ENCODE measurements around the gene TANK.

DNA sequence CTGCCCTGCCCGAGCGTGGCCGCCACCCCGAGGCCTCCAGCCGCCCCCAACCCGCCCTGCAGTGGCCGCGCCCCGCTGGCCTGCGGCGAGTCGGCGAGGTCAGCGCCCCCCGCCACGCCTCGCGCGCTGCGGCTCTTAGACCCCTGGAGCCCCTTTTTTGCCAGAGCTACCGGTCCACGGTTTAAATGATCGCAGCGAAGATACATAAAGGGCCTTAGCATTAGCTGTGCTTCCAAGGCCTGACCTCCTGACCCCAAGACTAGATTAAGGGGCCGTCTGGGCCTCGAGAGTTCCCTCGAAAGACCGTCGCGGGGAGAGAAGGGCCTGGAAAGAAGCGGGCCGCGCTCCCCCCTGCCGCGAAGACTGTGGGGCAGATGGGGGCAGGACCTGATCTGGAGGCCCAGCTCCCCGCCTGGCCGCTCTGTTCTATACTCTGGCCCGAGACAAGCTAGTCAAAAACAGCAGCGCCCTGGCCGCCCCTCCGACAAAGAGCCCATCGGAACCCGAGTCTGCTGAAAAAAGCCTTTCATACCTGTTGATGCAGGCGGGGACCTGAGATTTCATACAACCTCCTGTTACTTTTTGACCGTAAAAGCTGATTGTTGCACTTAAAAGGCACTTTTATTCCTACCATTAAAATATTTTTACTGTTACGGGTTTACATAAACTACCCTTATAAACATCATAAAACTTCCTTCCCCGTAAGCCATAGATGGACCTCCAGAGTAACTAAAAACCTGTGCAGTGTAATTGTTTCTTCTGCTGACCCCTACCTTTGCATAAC, 79.3 kb downstream of the TANK start:
- TF ChIP-seq, protein P1, sequence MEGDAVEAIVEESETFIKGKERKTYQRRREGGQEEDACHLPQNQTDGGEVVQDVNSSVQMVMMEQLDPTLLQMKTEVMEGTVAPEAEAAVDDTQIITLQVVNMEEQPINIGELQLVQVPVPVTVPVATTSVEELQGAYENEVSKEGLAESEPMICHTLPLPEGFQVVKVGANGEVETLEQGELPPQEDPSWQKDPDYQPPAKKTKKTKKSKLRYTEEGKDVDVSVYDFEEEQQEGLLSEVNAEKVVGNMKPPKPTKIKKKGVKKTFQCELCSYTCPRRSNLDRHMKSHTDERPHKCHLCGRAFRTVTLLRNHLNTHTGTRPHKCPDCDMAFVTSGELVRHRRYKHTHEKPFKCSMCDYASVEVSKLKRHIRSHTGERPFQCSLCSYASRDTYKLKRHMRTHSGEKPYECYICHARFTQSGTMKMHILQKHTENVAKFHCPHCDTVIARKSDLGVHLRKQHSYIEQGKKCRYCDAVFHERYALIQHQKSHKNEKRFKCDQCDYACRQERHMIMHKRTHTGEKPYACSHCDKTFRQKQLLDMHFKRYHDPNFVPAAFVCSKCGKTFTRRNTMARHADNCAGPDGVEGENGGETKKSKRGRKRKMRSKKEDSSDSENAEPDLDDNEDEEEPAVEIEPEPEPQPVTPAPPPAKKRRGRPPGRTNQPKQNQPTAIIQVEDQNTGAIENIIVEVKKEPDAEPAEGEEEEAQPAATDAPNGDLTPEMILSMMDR (IDR thresholded peaks at IDR 0.05): no peak
- TF ChIP-seq POLR2A (IDR thresholded peaks at IDR 0.05): no peak

Data from esophagus squamous epithelium (tissue), 4 donors.